Thoracic aorta endothelial cell (primary cell): ENCODE data around the gene GAD1. TPM values are rescaled to one million over a fixed set of nuclear protein-coding genes. Genes with fewer than 3 reads are reported as not detected.

Experiments
- small RNA-seq: library from RNA; depleted of rRNA; stranded (forward); fragments of <200 nt; gene quantifications from one replicate; pipeline ENCODE3, GENCODE V24; 2012
- total RNA-seq: library from RNA; depleted of rRNA; stranded (reverse); fragments of >200 nt; gene quantifications from 2 replicates; pipeline ENCODE4 v1.2.3, GENCODE V29; 2012

The GAD1 gene
- total RNA-seq = 0.14 and 0.66 TPM in 2 replicates

GRCh38 chr2:170816504-170817092 lies at the start of gene GAD1:
Gene GAD1 (plus strand): TSS chr2:170816887. CDS start chr2:170818592, 1,705 bp downstream.

GRCh38 chr2:170770008-170770605 lies 46.6 kb upstream of the GAD1 start, which contains the start of gene ERICH2:
Gene ERICH2 (plus strand): TSS chr2:170770378. CDS start chr2:170770682, 304 bp downstream.

Small RNA genes lying within 50 kb of the gene (small RNA-seq; reads per million reads assigned to genes)
- not detected for gene RF00019

Other genes starting within 250 kb of the GAD1 start
- not detected in 2 replicates for gene SP5, start 101.5 kb upstream of the GAD1 start, total RNA-seq
- not detected in 2 replicates for gene ERICH2, start 46.5 kb upstream of the GAD1 start, total RNA-seq
- gene GORASP2, start 112.4 kb downstream of the GAD1 start, total RNA-seq = 70.1 and 75.8 TPM in 2 replicates